Measurements from ENCODE around the gene ARID1A. TPM values are rescaled to one million over a fixed set of nuclear protein-coding genes. Genes with fewer than 3 reads are reported as not detected.

The ARID1A gene
- polyA plus RNA-seq, 3 donors: 6.6 to 84.4 (median 9.5) TPM

GRCh38 chr1:26734501-26735058 lies 38.8 kb downstream of the ARID1A start:
- H3K36me3 Mint-ChIP-seq: peaks cover 68 to 98% of the 10 kb centered on the region in 2 donors
- TF ChIP-seq CTCF (IDR thresholded peaks at IDR 0.05): no peak
- no peak overlapping the region for H3K4me3 ChIP-seq (replicated peaks in 1 of 3; ENCODE audit: low read depth in 2 of 3, low read length in 3 of 3)
- H3K4me1 Mint-ChIP-seq: peaks cover 41% of the 10 kb centered on the region
- H3K9ac ChIP-seq (ENCODE audit: insufficient read depth, low read length, poor library complexity, severe bottlenecking): no peak overlapping the region
- DNase-seq: no peak
- intact Hi-C loops (cut with micrococcal nuclease): no loop called here
- H3K9me3 Mint-ChIP-seq: no peaks in the 10 kb centered on the region
- H3K27ac ChIP-seq (ENCODE audit: low read depth in 1 of 2, low read length in 2 of 2): peak overlapping the region in 1 of 2 donors; percentile 74
- H3K27me3 ChIP-seq (ENCODE audit: control insufficient read depth in 2 of 2, insufficient read depth in 2 of 2, low read length in 2 of 2): no peaks in the 10 kb centered on the region
- peaks cover 85 to 99% of the 10 kb centered on the region in 2 donors for H3K36me3 ChIP-seq (replicated peaks in 1 of 2; ENCODE audit: control insufficient read depth in 1 of 2, insufficient read depth in 2 of 2, low read length in 2 of 2)
- no peaks in the 10 kb centered on the region for H3K27me3 Mint-ChIP-seq (ENCODE audit: low read depth in 3 of 3)
- peaks cover 21 to 23% of the 10 kb centered on the region in 2 donors for H3K4me1 ChIP-seq (ENCODE audit: control insufficient read depth in 1 of 2, insufficient read depth in 2 of 2, low read length in 2 of 2)
- H3K4me3 Mint-ChIP-seq: no peak overlapping the region
- peak overlapping the region in 5 of 7 donors; percentile 24 to 79 (median 61) for H3K27ac Mint-ChIP-seq
- H3K4me2 ChIP-seq (replicated peaks; ENCODE audit: extremely low read depth, low read length, poor library complexity, severe bottlenecking): peak overlapping the region; percentile 4
- no peak overlapping the region for H2AFZ ChIP-seq (ENCODE audit: insufficient read depth, low read depth, low read length, poor library complexity, severe bottlenecking)
- H3K9me3 ChIP-seq (replicated peaks in 1 of 2; ENCODE audit: control insufficient read depth in 1 of 2, insufficient read depth in 1 of 2, low read length in 2 of 2): no peaks in the 10 kb centered on the region
- H4K20me1 ChIP-seq (ENCODE audit: insufficient read depth, low read length): peaks cover 95% of the 10 kb centered on the region
- WGBS (ENCODE audit: insufficient coverage): 89% methylated on average over 3 of the region's 4 CpGs
- peaks cover 98% of the 10 kb centered on the region for H3K79me2 ChIP-seq (ENCODE audit: insufficient read depth, low read length)

DNA sequence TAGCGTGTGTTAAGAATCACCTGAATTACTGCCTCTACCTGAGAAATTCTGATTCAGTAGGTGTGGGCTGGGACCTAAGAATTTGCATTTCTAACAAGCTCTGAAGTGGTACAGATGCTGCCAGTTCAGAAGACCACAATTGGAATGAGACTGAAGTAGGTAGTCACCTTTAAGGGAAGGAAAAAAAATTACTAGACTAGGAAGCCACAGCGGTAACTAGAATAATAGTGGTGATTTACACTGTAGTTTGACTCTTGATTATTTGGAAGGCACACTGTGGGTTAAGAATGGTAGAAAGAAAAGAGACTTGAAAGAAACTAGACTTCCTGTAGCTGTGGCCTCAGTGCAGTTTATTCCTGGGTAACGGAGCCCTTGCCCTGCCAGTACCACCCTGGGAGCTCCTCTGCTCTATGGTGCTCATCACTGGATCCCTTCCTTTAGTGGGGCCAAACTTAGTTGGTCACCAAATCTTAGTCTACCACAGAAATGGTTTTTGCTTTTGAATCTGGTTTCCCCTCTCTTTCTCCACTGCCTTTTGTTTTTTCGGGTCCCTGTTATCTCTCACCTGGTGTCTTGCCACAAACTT lies 43.6 kb downstream of the ARID1A start:
- Mint-ChIP-seq H3K4me3 (no peak overlapping the region), H3K36me3 (peaks cover 56 to 88% of the 10 kb centered on the region in 2 donors), H3K27ac (peak overlapping the region in 6 of 7 donors; percentile 20 to 76 (median 48)), H3K27me3 (ENCODE audit: low read depth in 3 of 3) (no peaks in the 10 kb centered on the region), H3K9me3 (peaks cover 0 to 4% (median 0%) of the 10 kb centered on the region in 7 donors), H3K4me1 (peaks cover 48% of the 10 kb centered on the region)
- no peak for TF ChIP-seq CTCF (IDR thresholded peaks at IDR 0.05)
- Histone ChIP-seq H3K9me3 (replicated peaks in 1 of 2; ENCODE audit: control insufficient read depth in 1 of 2, insufficient read depth in 1 of 2, low read length in 2 of 2) (no peaks in the 10 kb centered on the region), H3K9ac (ENCODE audit: insufficient read depth, low read length, poor library complexity, severe bottlenecking) (no peak overlapping the region), H4K20me1 (ENCODE audit: insufficient read depth, low read length) (peaks cover 95% of the 10 kb centered on the region), H2AFZ (ENCODE audit: insufficient read depth, low read depth, low read length, poor library complexity, severe bottlenecking) (no peak overlapping the region), H3K4me2 (replicated peaks; ENCODE audit: extremely low read depth, low read length, poor library complexity, severe bottlenecking) (no peak overlapping the region), H3K79me2 (ENCODE audit: insufficient read depth, low read length) (peaks cover 94% of the 10 kb centered on the region), H3K4me3 (replicated peaks in 1 of 3; ENCODE audit: low read depth in 2 of 3, low read length in 3 of 3) (no peak overlapping the region), H3K27me3 (ENCODE audit: control insufficient read depth in 2 of 2, insufficient read depth in 2 of 2, low read length in 2 of 2) (no peaks in the 10 kb centered on the region), H3K36me3 (replicated peaks in 1 of 2; ENCODE audit: control insufficient read depth in 1 of 2, insufficient read depth in 2 of 2, low read length in 2 of 2) (peaks cover 60 to 81% of the 10 kb centered on the region in 2 donors), H3K27ac (ENCODE audit: low read depth in 1 of 2, low read length in 2 of 2) (peak overlapping the region in 1 of 2 donors; percentile 66), H3K4me1 (ENCODE audit: control insufficient read depth in 1 of 2, insufficient read depth in 2 of 2, low read length in 2 of 2) (peaks cover 25 to 46% of the 10 kb centered on the region in 2 donors)
- intact Hi-C loops (cut with micrococcal nuclease): no loop called here
- no peak for DNase-seq
- 59% methylated on average over 4 of the region's 4 CpGs for WGBS (ENCODE audit: insufficient coverage)
